HEK293 (cell line): ENCODE measurements around the gene GJA9.

Experiments
- CTCF ChIP-seq: fragments of 450-650 bp; formaldehyde crosslinking; IDR thresholded peaks from 2 replicates; pipeline ENCODE4 v1.5.1; 2016; ENCODE audit warnings: missing biosample characterization, missing genetic modification characterization
- ZNF174 ChIP-seq: fragments of 450-650 bp; formaldehyde crosslinking; IDR thresholded peaks from 2 replicates; pipeline ENCODE4 v1.5.0; 2017; ENCODE audit warnings: missing biosample characterization, mild to moderate bottlenecking, missing genetic modification characterization
- ZNF19 ChIP-seq: fragments of 450-650 bp; formaldehyde crosslinking; IDR thresholded peaks from 2 replicates; pipeline ENCODE4; 2016; ENCODE audit warnings: missing biosample characterization, missing genetic modification characterization, low read depth
- ZNF580 ChIP-seq: fragments of 450-650 bp; formaldehyde crosslinking; IDR thresholded peaks from 2 replicates; pipeline ENCODE4 v1.5.1; 2016; ENCODE audit warnings: missing biosample characterization, missing genetic modification characterization
- ZNF610 ChIP-seq: fragments of 450-650 bp; formaldehyde crosslinking; IDR thresholded peaks from 2 replicates; pipeline ENCODE4 v1.5.1; 2016; ENCODE audit warnings: missing biosample characterization, missing genetic modification characterization, borderline replicate concordance

- TF ChIP-seq CTCF (tag by site-specific recombination) (no peak), ZNF174 (no peak), ZNF610 (tag by site-specific recombination) (no peak), ZNF580 (tag by site-specific recombination) (no peak), ZNF19 (no peak)
These were observed 8.9 kb downstream of the GJA9 start for GRCh38 chr1:38872401-38873026.
